Smooth muscle cell of the umbilical artery (primary cell): Measurements from ENCODE around the gene CPNE1. TPM values are rescaled to one million over a fixed set of nuclear protein-coding genes. Genes with fewer than 3 reads are reported as not detected.

Experiments used
- total RNA-seq: library from RNA; depleted of rRNA; stranded (reverse); fragments of >200 nt; gene quantifications from 2 replicates; pipeline ENCODE4 v1.2.3, GENCODE V29; 2014

CPNE1 gene
- 92.4 and 144 TPM in 2 replicates for total RNA-seq

GRCh38 chr20:35664466-35665206 lies at the start of gene CPNE1, which contains the start of gene RBM12:
TSS of gene CPNE1 (minus strand) at chr20:35664900. CDS start at chr20:35632923, 31,977 bp downstream.
TSS of gene RBM12 (minus strand) at chr20:35664900. CDS start at chr20:35655322, 9,578 bp downstream.

GRCh38 chr20:35699127-35699956 lies 34.6 kb upstream of the CPNE1 start, which contains the start of the genes NFS1 and ROMO1:
TSS of gene NFS1 (minus strand) at chr20:35699352. CDS start at chr20:35699288, 64 bp downstream.
TSS of gene ROMO1 (plus strand) at chr20:35699405. CDS start at chr20:35699633, 228 bp downstream.

GRCh38 chr20:35615667-35616464 lies 48.8 kb downstream of the CPNE1 start, which contains the start of gene SPAG4:
TSS of gene SPAG4 (plus strand) at chr20:35615829. CDS start at chr20:35616004, 175 bp downstream.

Other genes with a start within 250 kb of the CPNE1 start
- gene GDF5, start 226.7 kb downstream of the CPNE1 start, total RNA-seq, result 1.1 and 1.2 TPM in 2 replicates
- 34.7 and 50.5 TPM in 2 replicates for gene CEP250, start 209.3 kb downstream of the CPNE1 start, total RNA-seq
- gene C20orf173, start 135.2 kb downstream of the CPNE1 start, total RNA-seq, result not detected in 2 replicates
- 398 and 804 TPM in 2 replicates for gene ERGIC3, start 122.8 kb downstream of the CPNE1 start, total RNA-seq
- 18.6 and 31.5 TPM in 2 replicates for gene SPAG4, start 49.1 kb downstream of the CPNE1 start, total RNA-seq
- 37.4 and 56.5 TPM in 2 replicates for gene RBM12, start within 50 bp of the CPNE1 start, total RNA-seq
- 21.4 and 39.4 TPM in 2 replicates for gene NFS1, start 34.5 kb upstream of the CPNE1 start, total RNA-seq
- 62.5 and 200 TPM in 2 replicates for gene ROMO1, start 34.5 kb upstream of the CPNE1 start, total RNA-seq
- 242 and 396 TPM in 2 replicates for gene RBM39, start 77.4 kb upstream of the CPNE1 start, total RNA-seq
- 24.6 and 34.0 TPM in 2 replicates for gene PHF20, start 107.1 kb upstream of the CPNE1 start, total RNA-seq